NCI-H526 treated with DMSO at 0.1 percent for 48 hours (cell line): ENCODE measurements around the gene SPINK8.
A peak's percentile ranks its signal among the peaks of the same experiment; 100 is the strongest.

Source experiments
- DNase-seq: peaks from one replicate; lab custom pipeline; 2025; lab: John Stamatoyannopoulos, UW

SPINK8 gene

GRCh38 chr3:48320996-48321395, 12.5 kb downstream of the SPINK8 start:
- DNase-seq, result no peak

- no peak for DNase-seq
These were observed 14.6 kb downstream of the SPINK8 start for GRCh38 chr3:48318713-48319468.

GRCh38 chr3:48314542-48314941, 18.9 kb downstream of the SPINK8 start:
- no peak for DNase-seq

DNA sequence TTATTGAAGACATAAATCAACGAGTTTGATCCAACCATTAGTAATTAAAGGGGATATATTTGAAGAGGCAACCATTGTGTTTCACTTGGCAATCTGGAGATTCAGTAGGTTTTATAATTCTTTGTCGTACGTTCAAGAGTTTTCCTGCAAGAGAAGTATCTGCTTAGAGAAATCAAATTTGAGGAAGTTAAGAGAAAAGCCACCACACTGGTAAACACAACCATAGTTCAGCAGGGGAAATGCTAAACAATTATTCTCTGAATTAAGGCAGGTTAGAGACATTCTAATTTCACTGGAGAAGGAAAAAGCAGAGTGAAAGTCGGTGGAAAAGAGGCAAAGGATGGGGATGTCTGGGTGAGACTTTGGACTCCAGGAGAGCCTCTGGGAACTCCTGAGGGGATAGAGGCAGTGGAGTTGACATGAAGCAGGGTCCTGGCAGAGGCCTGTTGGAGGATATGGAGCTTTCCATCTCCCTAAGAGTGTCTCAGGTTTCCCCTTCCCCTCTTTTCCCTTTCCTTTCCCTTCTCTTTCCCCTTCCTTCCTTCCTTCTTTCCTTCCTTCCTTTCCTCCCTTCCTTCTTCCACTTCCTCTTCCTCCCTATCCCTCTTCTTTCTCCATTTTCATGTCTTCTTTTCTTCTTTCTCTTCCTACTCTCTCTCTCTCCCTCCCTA, 26.5 kb downstream of the SPINK8 start:
- no peak for DNase-seq

- DNase-seq, result no peak
These were observed 27.2 kb downstream of the SPINK8 start for GRCh38 chr3:48306290-48306689.

DNA sequence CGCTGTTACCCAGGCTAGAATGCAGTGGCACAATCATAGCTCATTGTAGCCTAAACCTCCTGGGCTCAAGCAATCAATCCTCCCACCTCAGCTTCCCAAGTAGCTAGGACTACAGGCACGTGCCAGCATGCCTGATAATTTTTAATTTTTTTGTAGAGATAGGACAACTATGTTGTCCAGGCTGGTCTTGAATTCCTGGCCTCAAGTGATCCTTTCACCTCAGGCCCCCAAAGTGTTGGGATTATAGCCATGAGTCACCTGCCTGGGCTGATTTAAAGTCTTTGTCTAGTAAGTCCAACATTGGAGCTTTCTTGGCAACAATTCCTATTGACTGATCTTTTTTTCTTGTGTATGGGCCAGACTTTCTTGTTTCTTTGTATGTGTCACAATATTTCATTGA, 28.1 kb downstream of the SPINK8 start:
- no peak for DNase-seq

GRCh38 chr3:48303021-48303420, 30.4 kb downstream of the SPINK8 start:
- no peak for DNase-seq

- peak; percentile 12 for DNase-seq
These were observed 31.7 kb downstream of the SPINK8 start for GRCh38 chr3:48301800-48302166.

DNA sequence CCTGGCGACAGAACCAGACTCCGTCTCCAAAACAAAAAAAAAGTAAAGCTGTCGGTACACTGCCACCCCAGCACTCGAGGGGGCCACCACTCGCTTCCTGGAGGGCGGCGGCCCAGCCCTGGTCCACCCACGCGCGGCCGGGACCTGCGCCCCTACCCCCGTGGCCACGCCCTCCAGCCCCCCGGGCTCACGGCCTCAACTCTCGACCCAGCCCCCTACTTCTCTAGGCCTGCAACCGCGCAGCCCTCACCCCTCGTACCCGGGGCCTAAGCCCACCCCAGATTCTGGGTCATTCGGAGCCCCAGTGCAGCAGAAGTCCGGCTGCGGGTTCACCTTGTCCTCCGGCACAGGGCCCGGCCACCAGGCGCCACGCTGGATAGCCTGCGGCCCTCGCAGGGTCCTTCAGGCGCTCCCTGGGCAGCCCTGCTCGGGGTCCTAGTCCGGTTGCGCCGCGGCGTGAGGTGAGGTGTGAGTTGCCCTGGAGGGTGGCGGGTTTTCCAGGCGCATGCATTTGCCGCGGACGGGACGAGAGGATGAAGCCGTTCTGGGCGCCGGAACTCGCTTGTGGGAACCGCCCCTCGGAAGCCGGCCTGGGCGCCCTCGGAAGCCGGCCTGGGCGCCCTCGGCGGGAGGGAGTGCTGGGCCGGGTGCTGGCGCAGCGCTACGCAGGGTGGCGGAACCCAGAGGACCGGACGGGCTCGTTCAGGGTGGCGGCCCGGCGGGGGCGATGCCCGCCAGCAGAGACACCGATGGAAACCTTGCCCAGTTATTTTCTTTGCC, 32.3 kb downstream of the SPINK8 start, which contains the start of gene NME6:
Gene NME6, minus strand, starts transcription at position 348 of the 780 bp plus-strand sequence.
- peak; percentile 72 for DNase-seq

GRCh38 chr3:48299746-48300712, 33.4 kb downstream of the SPINK8 start:
- DNase-seq, result no peak

DNA sequence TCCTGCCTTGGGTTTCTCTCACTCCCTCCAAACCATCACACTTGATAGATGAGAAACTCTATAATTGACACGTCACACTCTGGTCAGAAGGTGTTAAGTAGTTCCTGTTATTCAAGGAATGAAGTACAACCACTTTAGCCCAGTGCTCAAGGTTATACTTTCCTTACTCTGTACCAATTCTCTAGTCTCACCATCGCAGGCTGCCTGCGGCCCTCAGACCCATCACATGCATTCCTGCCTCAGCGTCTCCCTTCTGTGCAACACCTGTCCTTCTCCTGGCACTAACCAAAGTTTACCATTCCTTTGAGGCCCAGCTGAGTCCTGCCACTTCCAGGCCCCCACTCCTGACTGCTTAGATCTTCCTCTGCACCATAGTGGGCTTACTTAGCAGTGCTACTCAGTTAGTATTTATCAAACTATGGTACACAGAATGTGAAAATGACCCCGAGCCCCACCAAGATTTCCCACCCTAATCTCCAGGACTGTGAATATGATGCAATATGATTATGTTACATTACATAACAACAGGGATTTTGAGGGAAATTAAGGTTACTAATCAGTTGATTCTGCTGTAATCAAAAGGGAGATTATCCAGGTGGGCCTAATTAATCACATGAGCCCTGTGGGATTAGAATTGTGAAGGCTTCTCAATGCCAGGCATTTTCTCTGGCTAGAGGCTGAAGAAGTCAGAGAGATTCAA, 36.2 kb downstream of the SPINK8 start:
- DNase-seq, result no peak

DNA sequence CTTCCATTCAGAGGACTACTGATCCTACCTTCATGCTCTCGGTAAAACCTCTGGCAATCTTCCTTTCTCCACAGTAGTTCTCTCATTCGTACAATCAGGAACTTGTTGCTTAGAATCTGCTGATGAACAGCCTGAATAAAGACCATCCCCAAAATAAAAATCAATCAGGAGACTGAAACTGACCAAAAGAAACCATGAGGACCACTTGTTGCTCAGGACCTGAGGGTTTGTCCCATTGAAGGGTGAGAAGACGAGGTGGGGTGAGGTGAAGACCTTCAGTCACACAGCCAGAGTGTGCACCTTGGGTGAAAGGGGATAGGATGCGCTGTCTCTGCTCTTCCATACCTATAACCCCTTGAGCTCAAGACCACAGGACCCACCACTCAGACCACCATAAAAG, 36.8 kb downstream of the SPINK8 start:
- DNase-seq, result no peak

DNA sequence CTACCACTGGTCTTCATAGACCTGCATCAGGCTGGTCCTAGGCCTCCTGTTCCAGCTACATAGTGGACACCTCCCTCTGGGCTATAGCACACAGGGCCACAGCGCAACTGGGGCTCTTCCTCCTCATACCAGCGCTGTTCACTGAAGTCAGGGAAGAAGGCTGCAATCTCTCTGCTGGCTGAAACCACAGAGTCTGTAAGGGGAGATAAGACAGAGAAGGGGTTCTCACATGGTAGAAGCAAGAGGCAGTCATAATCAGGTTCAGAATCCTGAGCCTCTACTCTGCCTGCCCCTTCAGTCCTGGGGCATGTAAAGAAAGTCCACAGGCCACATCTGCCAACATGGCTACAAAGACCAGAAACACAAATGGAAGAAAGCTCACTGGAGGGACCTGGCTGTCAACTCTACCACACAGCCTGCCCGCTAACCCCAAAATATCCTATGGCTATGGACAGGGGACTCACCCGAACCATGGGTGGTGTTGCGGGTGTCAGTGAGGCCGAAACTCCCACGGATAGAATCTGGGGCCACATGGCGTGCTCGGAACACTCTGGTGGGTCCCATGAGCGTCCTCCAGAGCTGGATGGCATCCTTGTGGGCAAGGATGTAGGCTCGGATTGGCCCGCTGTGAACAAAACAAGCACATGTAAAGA, 38.7 kb downstream of the SPINK8 start:
- DNase-seq, result no peak

DNA sequence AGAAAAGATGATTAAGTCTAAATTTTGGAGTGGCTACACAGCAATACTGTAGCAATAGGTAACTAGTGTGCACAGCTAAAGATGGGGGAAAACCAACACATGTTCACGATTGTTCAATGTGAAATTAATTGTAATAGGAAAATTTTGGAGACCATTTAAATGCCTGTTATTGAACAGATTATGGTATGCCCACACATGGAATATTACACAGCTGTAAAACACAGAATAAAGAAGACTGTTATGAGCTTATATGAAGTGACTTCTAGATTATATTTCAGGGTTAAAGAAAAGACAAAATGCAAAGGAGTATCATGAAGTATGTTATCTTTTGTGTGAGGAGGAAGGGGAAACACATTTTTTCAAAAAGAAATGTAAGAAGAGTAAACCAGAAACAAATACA, 43.8 kb downstream of the SPINK8 start:
- no peak for DNase-seq

GRCh38 chr3:48287034-48287433, 46.4 kb downstream of the SPINK8 start:
- no peak for DNase-seq

GRCh38 chr3:48286308-48286707, 47.2 kb downstream of the SPINK8 start:
- no peak for DNase-seq

DNA sequence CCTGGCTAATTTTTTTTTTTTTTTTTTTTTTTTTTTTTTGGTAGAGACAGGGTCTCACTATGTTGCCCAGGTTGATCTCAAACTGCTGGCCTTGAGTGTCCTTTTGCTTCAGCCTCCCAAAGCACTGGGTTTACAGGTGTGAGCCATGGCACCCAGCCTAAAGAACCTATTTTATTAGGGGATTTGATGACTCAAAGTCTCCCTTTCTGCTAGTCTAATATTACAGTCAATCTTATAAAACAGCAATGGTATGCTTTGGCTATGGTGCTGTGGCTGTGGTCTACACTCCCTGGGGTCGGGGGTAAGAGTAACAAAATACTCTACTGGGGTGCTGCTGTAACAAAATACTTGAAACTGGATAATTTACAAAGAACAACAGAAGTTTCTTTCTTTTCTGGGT, 47.8 kb downstream of the SPINK8 start:
- no peak for DNase-seq

- no peak for DNase-seq
These were observed 48.3 kb downstream of the SPINK8 start for GRCh38 chr3:48285132-48285531.

- no peak for DNase-seq
These were observed 52.6 kb downstream of the SPINK8 start for GRCh38 chr3:48280881-48281280.

DNA sequence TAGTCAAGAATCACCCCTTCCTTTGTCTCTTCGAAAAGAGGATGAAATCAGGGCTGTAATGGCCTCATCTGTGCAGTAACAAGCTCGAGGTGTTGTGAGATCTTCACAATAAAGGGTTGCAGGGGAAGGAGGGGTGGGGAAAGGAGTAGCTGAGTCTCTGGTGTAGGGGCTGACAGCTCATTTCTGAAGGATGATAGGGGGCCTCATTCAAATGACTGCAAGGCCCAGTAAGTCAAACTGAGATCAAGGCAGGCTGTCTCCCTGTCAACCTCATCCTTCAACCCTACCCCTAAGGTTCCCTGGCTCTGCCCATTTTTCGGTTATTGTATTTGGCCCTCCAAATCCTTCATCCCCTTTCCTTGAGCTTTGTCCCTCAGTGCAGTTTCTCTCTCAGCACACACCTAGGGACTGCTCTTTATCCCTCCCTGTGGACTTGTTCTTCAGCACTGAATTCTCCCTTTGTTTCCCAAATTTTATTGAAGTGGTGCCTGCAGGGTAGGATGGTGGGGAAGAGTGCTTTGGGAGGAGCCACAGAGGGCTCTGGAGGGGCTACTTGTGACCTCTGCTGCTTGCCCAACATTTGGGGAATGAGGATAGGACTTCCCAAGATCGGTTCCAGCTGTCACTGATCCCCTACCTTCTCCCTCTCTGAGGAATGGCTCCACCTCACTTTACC, 54.4 kb downstream of the SPINK8 start:
- no peak for DNase-seq
